Erythroblast (primary cell): ENCODE results near the gene GAST.

Experiments used
- GATA1 ChIP-seq: IDR thresholded peaks from 2 replicates; pipeline ENCODE4 v1.6.1; 2011; ENCODE audit warnings: low read depth, mild to moderate bottlenecking, control low read depth, low read length, moderate library complexity
- POLR2A ChIP-seq: IDR thresholded peaks from 2 replicates; pipeline ENCODE4 v1.6.1; 2011; ENCODE audit warnings: mild to moderate bottlenecking, low read length

GRCh38 chr17:41666237-41666641, 45.9 kb upstream of the GAST start:
- TF ChIP-seq POLR2A (peak; percentile 44), GATA1 (no peak)
